Measurements from ENCODE around the gene ZBTB34.

The ZBTB34 gene

GRCh38 chr9:126856326-126856877 is 4.0 kb upstream of the ZBTB34 start:
- H3K27ac ChIP-seq (ENCODE audit: insufficient read depth, low read length, poor library complexity, severe bottlenecking): no peak overlapping the region
- H3K4me1 ChIP-seq (ENCODE audit: control insufficient read depth, insufficient read depth, low read length, poor library complexity, severe bottlenecking): peaks cover 10% of the 10 kb centered on the region
- H3K4me3 ChIP-seq (ENCODE audit: insufficient read depth, low read depth, low read length, poor library complexity, severe bottlenecking): no peak overlapping the region
- no peaks in the 10 kb centered on the region for H3K36me3 ChIP-seq (ENCODE audit: control insufficient read depth, insufficient read depth, low read length)
- DNase-seq: no peak
- H3K9me3 ChIP-seq (ENCODE audit: control insufficient read depth, low read length): no peaks in the 10 kb centered on the region
- no peaks in the 10 kb centered on the region for H3K27me3 ChIP-seq (replicated peaks; ENCODE audit: control insufficient read depth, insufficient read depth, low read length, poor library complexity, severe bottlenecking)

GRCh38 chr9:126857261-126857960 is 3.0 kb upstream of the ZBTB34 start:
- Histone ChIP-seq H3K4me3 (ENCODE audit: insufficient read depth, low read depth, low read length, poor library complexity, severe bottlenecking) (no peak overlapping the region), H3K9me3 (ENCODE audit: control insufficient read depth, low read length) (no peaks in the 10 kb centered on the region), H3K4me1 (ENCODE audit: control insufficient read depth, insufficient read depth, low read length, poor library complexity, severe bottlenecking) (peaks cover 13% of the 10 kb centered on the region), H3K36me3 (ENCODE audit: control insufficient read depth, insufficient read depth, low read length) (no peaks in the 10 kb centered on the region), H3K27ac (ENCODE audit: insufficient read depth, low read length, poor library complexity, severe bottlenecking) (no peak overlapping the region), H3K27me3 (replicated peaks; ENCODE audit: control insufficient read depth, insufficient read depth, low read length, poor library complexity, severe bottlenecking) (no peaks in the 10 kb centered on the region)
- DNase-seq: no peak

- no peaks in the 10 kb centered on the region for H3K9me3 ChIP-seq (ENCODE audit: control insufficient read depth, low read length)
- peaks cover 13% of the 10 kb centered on the region for H3K4me1 ChIP-seq (ENCODE audit: control insufficient read depth, insufficient read depth, low read length, poor library complexity, severe bottlenecking)
- no peak overlapping the region for H3K4me3 ChIP-seq (ENCODE audit: insufficient read depth, low read depth, low read length, poor library complexity, severe bottlenecking)
- no peaks in the 10 kb centered on the region for H3K27me3 ChIP-seq (replicated peaks; ENCODE audit: control insufficient read depth, insufficient read depth, low read length, poor library complexity, severe bottlenecking)
- no peak for DNase-seq
- H3K27ac ChIP-seq (ENCODE audit: insufficient read depth, low read length, poor library complexity, severe bottlenecking): no peak overlapping the region
- no peaks in the 10 kb centered on the region for H3K36me3 ChIP-seq (ENCODE audit: control insufficient read depth, insufficient read depth, low read length)
Observed at GRCh38 chr9:126859111-126859510, 1.3 kb upstream of the ZBTB34 start.

- peak overlapping the region; percentile 67 for H3K4me3 ChIP-seq (ENCODE audit: insufficient read depth, low read depth, low read length, poor library complexity, severe bottlenecking)
- no peak for DNase-seq
- H3K27ac ChIP-seq (ENCODE audit: insufficient read depth, low read length, poor library complexity, severe bottlenecking): peak overlapping the region; percentile 36
- H3K27me3 ChIP-seq (replicated peaks; ENCODE audit: control insufficient read depth, insufficient read depth, low read length, poor library complexity, severe bottlenecking): no peaks in the 10 kb centered on the region
- no peaks in the 10 kb centered on the region for H3K9me3 ChIP-seq (ENCODE audit: control insufficient read depth, low read length)
- H3K36me3 ChIP-seq (ENCODE audit: control insufficient read depth, insufficient read depth, low read length): no peaks in the 10 kb centered on the region
- H3K4me1 ChIP-seq (ENCODE audit: control insufficient read depth, insufficient read depth, low read length, poor library complexity, severe bottlenecking): peaks cover 13% of the 10 kb centered on the region
Observed at GRCh38 chr9:126860757-126861466, 473 bp downstream of the ZBTB34 start.

- no peak for DNase-seq
- no peak overlapping the region for H3K27ac ChIP-seq (ENCODE audit: insufficient read depth, low read length, poor library complexity, severe bottlenecking)
- H3K36me3 ChIP-seq (ENCODE audit: control insufficient read depth, insufficient read depth, low read length): no peaks in the 10 kb centered on the region
- peaks cover 13% of the 10 kb centered on the region for H3K4me1 ChIP-seq (ENCODE audit: control insufficient read depth, insufficient read depth, low read length, poor library complexity, severe bottlenecking)
- no peaks in the 10 kb centered on the region for H3K27me3 ChIP-seq (replicated peaks; ENCODE audit: control insufficient read depth, insufficient read depth, low read length, poor library complexity, severe bottlenecking)
- peak overlapping the region; percentile 67 for H3K4me3 ChIP-seq (ENCODE audit: insufficient read depth, low read depth, low read length, poor library complexity, severe bottlenecking)
- no peaks in the 10 kb centered on the region for H3K9me3 ChIP-seq (ENCODE audit: control insufficient read depth, low read length)
Observed at GRCh38 chr9:126861707-126862103, 1.3 kb downstream of the ZBTB34 start.

- no peaks in the 10 kb centered on the region for H3K36me3 ChIP-seq (ENCODE audit: control insufficient read depth, insufficient read depth, low read length)
- H3K27ac ChIP-seq (ENCODE audit: insufficient read depth, low read length, poor library complexity, severe bottlenecking): no peak overlapping the region
- no peak overlapping the region for H3K4me3 ChIP-seq (ENCODE audit: insufficient read depth, low read depth, low read length, poor library complexity, severe bottlenecking)
- DNase-seq: no peak
- no peaks in the 10 kb centered on the region for H3K27me3 ChIP-seq (replicated peaks; ENCODE audit: control insufficient read depth, insufficient read depth, low read length, poor library complexity, severe bottlenecking)
- H3K4me1 ChIP-seq (ENCODE audit: control insufficient read depth, insufficient read depth, low read length, poor library complexity, severe bottlenecking): peaks cover 13% of the 10 kb centered on the region
- no peaks in the 10 kb centered on the region for H3K9me3 ChIP-seq (ENCODE audit: control insufficient read depth, low read length)
Observed at GRCh38 chr9:126862104-126862761, 1.8 kb downstream of the ZBTB34 start.

- no peaks in the 10 kb centered on the region for H3K36me3 ChIP-seq (ENCODE audit: control insufficient read depth, insufficient read depth, low read length)
- H3K9me3 ChIP-seq (ENCODE audit: control insufficient read depth, low read length): no peaks in the 10 kb centered on the region
- no peak overlapping the region for H3K27ac ChIP-seq (ENCODE audit: insufficient read depth, low read length, poor library complexity, severe bottlenecking)
- DNase-seq: no peak
- no peaks in the 10 kb centered on the region for H3K27me3 ChIP-seq (replicated peaks; ENCODE audit: control insufficient read depth, insufficient read depth, low read length, poor library complexity, severe bottlenecking)
- peaks cover 11% of the 10 kb centered on the region for H3K4me1 ChIP-seq (ENCODE audit: control insufficient read depth, insufficient read depth, low read length, poor library complexity, severe bottlenecking)
- no peak overlapping the region for H3K4me3 ChIP-seq (ENCODE audit: insufficient read depth, low read depth, low read length, poor library complexity, severe bottlenecking)
Observed at GRCh38 chr9:126864771-126865170, 4.3 kb downstream of the ZBTB34 start.

- Histone ChIP-seq H3K4me3 (ENCODE audit: insufficient read depth, low read depth, low read length, poor library complexity, severe bottlenecking) (no peak overlapping the region), H3K36me3 (ENCODE audit: control insufficient read depth, insufficient read depth, low read length) (no peaks in the 10 kb centered on the region), H3K27me3 (replicated peaks; ENCODE audit: control insufficient read depth, insufficient read depth, low read length, poor library complexity, severe bottlenecking) (no peaks in the 10 kb centered on the region), H3K27ac (ENCODE audit: insufficient read depth, low read length, poor library complexity, severe bottlenecking) (no peak overlapping the region), H3K9me3 (ENCODE audit: control insufficient read depth, low read length) (no peaks in the 10 kb centered on the region), H3K4me1 (ENCODE audit: control insufficient read depth, insufficient read depth, low read length, poor library complexity, severe bottlenecking) (no peaks in the 10 kb centered on the region)
- DNase-seq: no peak
Observed at GRCh38 chr9:126869368-126869767, 8.9 kb downstream of the ZBTB34 start.

- H3K4me3 ChIP-seq (ENCODE audit: insufficient read depth, low read depth, low read length, poor library complexity, severe bottlenecking): no peak overlapping the region
- no peak for DNase-seq
- H3K27me3 ChIP-seq (replicated peaks; ENCODE audit: control insufficient read depth, insufficient read depth, low read length, poor library complexity, severe bottlenecking): no peaks in the 10 kb centered on the region
- H3K36me3 ChIP-seq (ENCODE audit: control insufficient read depth, insufficient read depth, low read length): no peaks in the 10 kb centered on the region
- H3K9me3 ChIP-seq (ENCODE audit: control insufficient read depth, low read length): no peaks in the 10 kb centered on the region
- H3K4me1 ChIP-seq (ENCODE audit: control insufficient read depth, insufficient read depth, low read length, poor library complexity, severe bottlenecking): no peaks in the 10 kb centered on the region
- no peak overlapping the region for H3K27ac ChIP-seq (ENCODE audit: insufficient read depth, low read length, poor library complexity, severe bottlenecking)
Observed at GRCh38 chr9:126872516-126872915, 12.1 kb downstream of the ZBTB34 start.
